Breast epithelium (tissue), 3 donors: ENCODE results near the gene CDH13.

Experiments
- CTCF ChIP-seq, 3 donors: fragments of 450-650 bp; IDR thresholded peaks; one replicate each; pipeline ENCODE4 v1.5.1; 2016 to 2017; ENCODE audit warnings: antibody characterized with exemption in 3 of 3, mild to moderate bottlenecking in 3 of 3, moderate library complexity in 3 of 3
- POLR2A ChIP-seq: fragments of 450-650 bp; IDR thresholded peaks from one replicate; pipeline ENCODE4 v1.6.1; 2016; ENCODE audit warnings: antibody characterized with exemption, mild to moderate bottlenecking, moderate library complexity
- POLR2AphosphoS5 ChIP-seq, 3 donors: sonication (generic); formaldehyde crosslinking; IDR thresholded peaks; one replicate each; pipeline ENCODE4 v1.6.1; 2017; ENCODE audit warnings: antibody characterized with exemption in 3 of 3

GRCh38 chr16:83296505-83296904 lies 669.7 kb downstream of the CDH13 start:
- no peak for TF ChIP-seq CTCF (IDR thresholded peaks at IDR 0.05)
- no peak for TF ChIP-seq POLR2AphosphoS5 (IDR thresholded peaks at IDR 0.05)
- TF ChIP-seq POLR2A: no peak
